Panc1 (cell line): ENCODE results near the gene FUBP3.

Experiments used
- CTCF ChIP-seq: fragments of 450-650 bp; IDR thresholded peaks from 2 replicates; pipeline ENCODE4 v1.5.1; 2017; ENCODE audit warnings: mild to moderate bottlenecking
- REST ChIP-seq, 2 experiments: IDR thresholded peaks; 2 replicates each; pipeline ENCODE4 v1.6.1; 2011 to 2012; ENCODE audit warnings: low read depth in 2 of 2, control low read depth in 1 of 2, low read length in 1 of 2, mild to moderate bottlenecking in 1 of 2, moderate library complexity in 1 of 2; ENCODE audit not compliant: insufficient read depth in 1 of 2

GRCh38 chr9:130634191-130634768 lies 54.9 kb downstream of the FUBP3 start:
- TF ChIP-seq CTCF (no peak), REST (IDR thresholded peaks at IDR 0.05; ENCODE audit: insufficient read depth in 1 of 2, low read depth in 2 of 2, low read length in 1 of 2) (no peak)
